K562 (cell line): ENCODE data around the gene TCAP. TPM values are rescaled to one million over a fixed set of nuclear protein-coding genes. Genes with fewer than 3 reads are reported as not detected.
A peak's percentile ranks its signal among the peaks of the same experiment; 100 is the strongest.

ENCODE experiments used
- ASH1L ChIP-seq: fragments of 450-650 bp; IDR thresholded peaks from 2 replicates; pipeline ENCODE4 v1.6.1; 2018; ENCODE audit warnings: borderline replicate concordance, mild to moderate bottlenecking, low read depth; ENCODE audit not compliant: partially characterized antibody
- MYNN ChIP-seq, 2 experiments: sonication (generic); formaldehyde crosslinking in 1 of 2; IDR thresholded peaks; 2 replicates each; pipeline versions ENCODE4 v1.5.0 to v1.6.1; 2016 to 2020; ENCODE audit warnings: antibody characterized with exemption in 1 of 2, missing genetic modification reagents in 1 of 2
- TFE3 ChIP-seq: fragments of 450-650 bp; formaldehyde crosslinking; IDR thresholded peaks from 2 replicates; pipeline ENCODE4 v1.4.0; 2020; ENCODE audit warnings: mild to moderate bottlenecking, mixed read lengths
- ZNF143 ChIP-seq: sonication (generic); formaldehyde crosslinking; IDR thresholded peaks from 2 replicates; pipeline ENCODE4 v1.9.0; 2022; ENCODE audit warnings: mild to moderate bottlenecking, missing genetic modification reagents
- ZNF384 ChIP-seq: IDR thresholded peaks from 2 replicates; pipeline ENCODE4 v1.6.1; 2012; ENCODE audit warnings: low read depth, low read length, improper control_type of control experiment
- polyA plus RNA-seq, 8 experiments: library from polyadenylated mRNA; depleted of rRNA in 4 of 8; stranded (reverse) in 5 of 8; unstranded in 3 of 8; fragments of >200 nt; fragmentation: Nextera tagmentation in 2 of 8; fragmentation: Illumina TruSeq in 1 of 8; extraction: Ambion mirVana in 2 of 8; extraction: Trizol in 1 of 8; gene quantifications; 2 replicates each; pipeline versions ENCODE4 v1.2.1 to v1.2.3, GENCODE V29; 2011 to 2014; ENCODE audit warnings: inconsistent platforms in 1 of 8, missing spikeins in 1 of 8
- total RNA-seq, 7 experiments: library from RNA; depleted of rRNA in 6 of 7; stranded (reverse); fragments of >200 nt in 6 of 7; fragmentation: Illumina TruSeq in 2 of 7; extraction: Trizol in 2 of 7; gene quantifications; 2 replicates each; pipeline versions ENCODE4 v1.2.1 to v1.2.3, GENCODE V29; 2011 to 2021; ENCODE audit warnings: low replicate concordance in 1 of 7
- TF ChIP-seq, protein P1 (sequence below): sonication (generic); formaldehyde crosslinking; IDR thresholded peaks from 2 replicates; pipeline ENCODE4 v1.8.0; 2022; ENCODE audit warnings: mild to moderate bottlenecking, missing genetic modification reagents

Gene TCAP
- total and polyA plus RNA-seq, 9 of the 15 experiments (the other 6 are each of a cell fraction or from before 2014, with no cell fraction given), result 0.33 to 1.4 (median 0.82) TPM; not detected in 2

DNA sequence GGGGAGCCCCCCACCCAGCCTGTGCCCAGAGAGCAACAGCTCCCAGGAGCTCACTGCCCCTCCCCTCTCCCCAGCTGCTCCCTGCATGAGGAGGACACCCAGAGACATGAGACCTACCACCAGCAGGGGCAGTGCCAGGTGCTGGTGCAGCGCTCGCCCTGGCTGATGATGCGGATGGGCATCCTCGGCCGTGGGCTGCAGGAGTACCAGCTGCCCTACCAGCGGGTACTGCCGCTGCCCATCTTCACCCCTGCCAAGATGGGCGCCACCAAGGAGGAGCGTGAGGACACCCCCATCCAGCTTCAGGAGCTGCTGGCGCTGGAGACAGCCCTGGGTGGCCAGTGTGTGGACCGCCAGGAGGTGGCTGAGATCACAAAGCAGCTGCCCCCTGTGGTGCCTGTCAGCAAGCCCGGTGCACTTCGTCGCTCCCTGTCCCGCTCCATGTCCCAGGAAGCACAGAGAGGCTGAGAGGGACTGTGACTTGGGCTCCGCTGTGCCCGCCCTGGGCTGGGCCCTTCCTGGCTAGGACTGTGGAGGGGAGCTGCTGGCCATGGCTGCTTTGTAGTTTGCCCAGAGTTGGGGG is 584 bp downstream of the TCAP start (continued):
- TF ChIP-seq ZNF384, result no peak
- no peak for TF ChIP-seq ASH1L
- TF ChIP-seq TFE3 (CRISPR knock-in tag), result no peak
- TF ChIP-seq, protein P1, sequence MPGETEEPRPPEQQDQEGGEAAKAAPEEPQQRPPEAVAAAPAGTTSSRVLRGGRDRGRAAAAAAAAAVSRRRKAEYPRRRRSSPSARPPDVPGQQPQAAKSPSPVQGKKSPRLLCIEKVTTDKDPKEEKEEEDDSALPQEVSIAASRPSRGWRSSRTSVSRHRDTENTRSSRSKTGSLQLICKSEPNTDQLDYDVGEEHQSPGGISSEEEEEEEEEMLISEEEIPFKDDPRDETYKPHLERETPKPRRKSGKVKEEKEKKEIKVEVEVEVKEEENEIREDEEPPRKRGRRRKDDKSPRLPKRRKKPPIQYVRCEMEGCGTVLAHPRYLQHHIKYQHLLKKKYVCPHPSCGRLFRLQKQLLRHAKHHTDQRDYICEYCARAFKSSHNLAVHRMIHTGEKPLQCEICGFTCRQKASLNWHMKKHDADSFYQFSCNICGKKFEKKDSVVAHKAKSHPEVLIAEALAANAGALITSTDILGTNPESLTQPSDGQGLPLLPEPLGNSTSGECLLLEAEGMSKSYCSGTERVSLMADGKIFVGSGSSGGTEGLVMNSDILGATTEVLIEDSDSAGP (CRISPR knock-in tag), result no peak
- TF ChIP-seq MYNN (IDR thresholded peaks at IDR 0.05), result 0 out of 2 replicates have a peak, but pooled peaks have one; percentile 9
- no peak for TF ChIP-seq MYNN (CRISPR knock-in tag; IDR thresholded peaks at IDR 0.05)
- TF ChIP-seq ZNF143 (CRISPR knock-in tag), result no peak
